ENCODE data around the gene TMEM50A.
"Not testable (repeated sequence)": the region's sequence is repeated elsewhere in the genome, so short reads cannot be mapped to it uniquely, and the experiment has no call there.

TMEM50A gene

DNA sequence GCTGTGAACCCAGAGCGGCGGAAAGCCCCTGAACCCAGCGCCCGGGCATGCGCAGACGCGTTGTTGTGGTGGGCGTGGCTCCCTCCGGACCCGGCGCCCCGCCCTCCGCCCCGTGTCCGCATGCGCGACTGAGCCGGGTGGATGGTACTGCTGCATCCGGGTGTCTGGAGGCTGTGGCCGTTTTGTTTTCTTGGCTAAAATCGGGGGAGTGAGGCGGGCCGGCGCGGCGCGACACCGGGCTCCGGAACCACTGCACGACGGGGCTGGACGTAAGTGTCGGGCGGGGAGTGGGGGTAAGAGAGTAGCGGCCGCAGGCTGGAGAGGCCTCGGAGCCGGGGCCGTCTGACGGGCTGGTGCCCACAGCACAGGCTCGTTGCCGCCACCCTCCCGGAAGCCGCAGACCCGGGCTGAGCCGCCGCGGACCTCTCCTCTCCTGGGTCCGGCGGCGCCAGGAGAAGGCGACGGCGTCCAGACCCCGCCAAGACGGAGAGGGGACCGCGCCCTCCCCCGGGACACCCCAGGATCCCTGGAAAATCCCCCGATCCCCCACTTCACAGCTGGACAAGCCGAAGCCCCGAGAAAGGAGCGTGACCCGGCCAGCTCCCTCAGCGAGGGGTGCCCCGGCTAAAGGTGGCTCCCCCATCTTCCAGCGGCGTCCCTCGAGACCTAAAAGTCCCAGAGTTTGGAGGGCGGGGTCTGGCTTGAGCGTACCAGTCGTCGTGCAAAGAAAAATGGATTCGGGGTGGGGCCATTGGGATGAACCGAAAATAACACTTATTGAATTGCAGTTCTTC lies at the start of gene TMEM50A:
TSS of gene TMEM50A (plus strand) at position 147 of the 794 bp plus-strand sequence. CDS start 2,153 bp downstream, outside the sequence.
- peak; percentile 87 for DNase-seq (ENCODE audit: low spot score)

DNA sequence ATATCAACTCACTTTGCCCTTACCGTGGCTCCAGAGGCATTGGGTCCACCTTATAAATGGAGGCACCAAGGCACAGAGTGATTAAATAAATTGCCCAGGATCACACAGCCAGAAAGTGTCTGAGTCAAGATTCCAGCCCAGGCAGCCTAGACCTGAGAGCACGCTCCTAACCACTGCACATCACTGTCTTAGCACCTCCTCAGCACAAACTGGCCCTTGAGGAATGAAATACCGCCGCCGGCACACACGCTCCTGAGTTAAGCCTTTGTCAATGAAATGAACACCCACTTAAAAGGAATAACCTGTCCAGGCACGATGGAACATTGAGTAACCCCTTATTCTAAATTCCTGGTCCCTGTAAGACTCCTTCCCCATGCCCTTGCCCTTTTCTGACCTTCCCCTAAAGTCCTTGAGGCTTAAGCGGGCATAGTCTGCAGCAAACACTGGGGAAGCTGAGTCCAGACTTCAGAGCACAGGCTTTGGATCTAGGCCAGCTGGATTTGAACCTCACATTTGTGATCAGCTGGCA lies 49.5 kb upstream of the TMEM50A start:
- not testable (repeated sequence) for DNase-seq (ENCODE audit: low spot score)

DNA sequence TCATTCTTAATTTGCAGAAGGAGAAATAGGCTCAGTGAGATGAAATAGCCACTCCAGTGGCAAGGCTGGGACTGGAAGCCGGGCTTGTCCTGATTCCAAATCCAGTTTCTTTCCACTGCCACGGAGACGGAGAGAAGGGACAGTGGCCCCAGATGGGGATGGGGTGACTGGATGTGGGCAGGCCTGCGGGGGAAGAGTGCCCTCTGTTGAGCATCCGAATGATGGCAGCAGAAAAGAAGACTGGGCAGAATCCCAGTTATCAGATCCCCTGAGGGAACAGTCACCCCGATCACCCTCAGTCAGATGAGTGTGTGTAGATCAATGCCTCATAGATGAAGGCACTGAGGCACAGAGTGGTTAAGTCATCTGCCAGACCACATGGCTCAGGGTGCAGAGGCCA lies 48.1 kb upstream of the TMEM50A start:
- DNase-seq (ENCODE audit: low spot score), result not testable (repeated sequence)

DNA sequence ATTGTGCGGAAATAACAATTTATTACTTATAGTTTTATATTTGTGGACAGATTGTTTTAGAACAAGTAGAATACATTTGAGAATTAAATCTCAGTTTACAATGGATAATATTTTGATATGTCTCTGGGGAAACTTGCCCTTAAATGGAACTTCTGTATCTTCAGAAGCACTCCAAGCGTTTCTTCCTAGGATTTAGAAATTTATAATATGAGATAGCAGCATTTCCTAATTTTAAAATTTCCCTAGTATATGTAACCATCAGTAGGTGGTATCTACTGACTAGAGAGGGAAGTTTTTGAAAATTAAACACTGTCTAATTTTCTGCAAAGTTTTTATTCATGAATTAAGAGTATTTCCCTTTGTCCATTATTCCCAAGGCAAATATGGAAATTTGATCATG lies 44.7 kb upstream of the TMEM50A start:
- not testable (repeated sequence) for DNase-seq (ENCODE audit: low spot score)

DNA sequence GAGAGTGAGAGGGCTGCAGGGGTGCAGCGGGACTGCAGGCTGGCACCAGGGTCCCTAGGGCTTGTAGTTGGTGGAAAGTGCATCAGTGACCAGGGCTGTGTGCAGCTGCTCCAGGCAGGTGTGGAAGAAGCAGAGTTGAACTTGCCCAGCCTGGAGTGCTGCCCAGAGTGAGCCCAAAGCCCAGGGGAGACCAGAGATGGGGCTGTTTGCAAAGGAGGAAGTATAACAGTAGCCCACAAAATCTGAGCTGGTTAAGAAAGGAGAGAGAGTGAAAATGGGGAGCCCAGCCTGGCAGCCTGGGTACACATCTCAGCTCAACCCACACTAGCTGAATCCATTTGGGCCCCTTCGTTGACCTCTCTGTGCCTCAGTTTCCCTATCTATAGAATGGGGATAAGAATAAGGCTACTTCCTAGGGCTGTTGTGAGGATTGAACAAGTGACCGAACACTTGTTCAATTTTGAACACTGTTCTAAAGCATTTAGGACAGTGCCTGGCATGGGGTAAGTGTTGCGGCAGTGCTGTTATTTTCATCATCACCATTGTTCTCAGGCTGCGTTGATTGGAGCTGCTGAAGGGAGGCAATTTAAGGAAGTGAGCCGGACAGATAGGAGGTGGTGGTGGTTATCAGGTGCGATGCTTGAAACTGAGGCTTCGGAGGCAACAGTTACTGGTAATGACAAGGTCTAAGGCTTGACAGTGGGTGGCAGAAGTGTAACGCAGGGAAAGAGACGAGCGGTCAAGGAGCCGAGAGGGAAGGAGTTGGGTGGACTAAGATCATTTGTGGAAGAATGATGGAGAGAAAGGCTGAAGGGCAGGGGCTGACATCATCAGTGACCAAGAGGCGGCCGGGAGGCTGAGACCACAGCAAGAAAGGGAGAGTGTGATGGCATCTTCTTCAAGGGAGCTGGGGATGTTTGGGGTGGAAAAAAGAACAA lies 43.0 kb upstream of the TMEM50A start:
- DNase-seq (ENCODE audit: low spot score), result not testable (repeated sequence)

DNA sequence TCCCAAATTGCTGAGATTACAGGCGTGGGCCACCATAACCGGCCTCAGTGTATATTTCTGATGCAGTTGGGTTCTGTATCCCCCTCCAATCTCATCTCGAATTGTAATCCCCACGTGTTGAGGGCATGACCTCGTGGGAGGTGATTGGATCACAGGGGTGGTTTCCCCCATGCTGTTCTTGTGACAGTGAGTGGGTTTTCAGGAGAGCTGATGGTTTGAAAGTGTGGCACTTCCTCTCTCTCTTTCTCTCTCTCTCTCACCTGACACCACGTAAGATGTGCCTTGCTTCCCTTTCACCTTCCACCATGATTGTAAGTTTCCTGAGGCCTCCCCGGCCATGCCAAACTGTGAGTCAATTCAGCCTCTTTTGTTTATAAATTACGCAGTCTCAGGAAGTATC lies 41.6 kb upstream of the TMEM50A start:
- not testable (repeated sequence) for DNase-seq (ENCODE audit: low spot score)

DNA sequence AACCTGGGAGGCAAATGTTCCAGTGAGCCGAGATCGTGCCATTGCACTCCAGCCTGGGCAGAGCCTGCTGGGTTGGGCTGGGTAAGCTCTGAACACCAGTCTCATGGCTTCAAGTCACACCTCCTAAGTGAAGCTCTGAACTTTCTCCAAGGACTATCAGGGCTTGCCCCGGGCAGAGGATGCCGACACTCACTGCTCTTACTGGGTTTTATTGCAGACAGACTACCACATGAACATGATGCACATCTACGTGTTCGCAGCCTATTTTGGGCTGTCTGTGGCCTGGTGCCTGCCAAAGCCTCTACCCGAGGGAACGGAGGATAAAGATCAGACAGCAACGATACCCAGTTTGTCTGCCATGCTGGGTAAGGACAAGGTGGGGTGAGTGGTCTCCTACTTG lies 37.4 kb upstream of the TMEM50A start:
- not testable (repeated sequence) for DNase-seq (ENCODE audit: low spot score)

DNA sequence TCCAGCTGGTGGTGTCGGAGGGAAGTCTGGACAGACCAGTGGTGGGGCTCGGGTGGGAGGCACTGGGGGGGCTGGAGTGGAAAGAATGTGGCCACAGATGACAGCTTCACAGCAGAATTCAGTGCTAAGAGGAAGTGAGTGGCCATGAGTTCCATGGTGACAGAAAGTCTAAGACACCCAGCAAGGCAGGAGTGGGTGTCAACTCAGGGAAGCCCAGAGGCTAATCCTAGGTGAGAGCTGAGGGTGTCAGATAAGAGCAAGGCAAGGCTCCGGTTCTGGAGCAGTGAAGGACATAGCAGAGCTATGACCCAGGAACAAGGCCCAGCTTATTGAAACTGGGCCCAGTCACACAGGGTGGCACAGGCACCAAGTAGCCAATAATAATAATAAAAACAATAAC lies 35.8 kb upstream of the TMEM50A start:
- not testable (repeated sequence) for DNase-seq (ENCODE audit: low spot score)

DNA sequence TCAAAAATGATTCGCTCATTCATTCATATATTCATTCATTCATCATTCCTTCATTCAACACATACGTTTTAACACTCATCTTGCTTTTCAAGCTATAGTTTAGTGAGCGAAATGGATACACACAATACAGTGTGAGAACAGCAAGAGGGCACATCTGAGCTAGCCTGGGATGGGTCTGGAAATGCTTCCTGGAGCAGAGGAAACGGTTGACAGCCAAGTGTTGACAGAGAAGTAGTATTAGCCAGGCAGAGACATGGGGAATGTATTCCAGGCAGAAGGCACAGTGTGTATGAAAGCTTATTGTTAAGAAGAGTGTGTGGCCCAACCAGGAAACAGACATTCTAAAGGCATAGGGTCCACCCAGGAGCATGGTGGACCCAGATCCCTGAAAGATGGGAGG lies 33.2 kb upstream of the TMEM50A start:
- DNase-seq (ENCODE audit: low spot score), result not testable (repeated sequence)

DNA sequence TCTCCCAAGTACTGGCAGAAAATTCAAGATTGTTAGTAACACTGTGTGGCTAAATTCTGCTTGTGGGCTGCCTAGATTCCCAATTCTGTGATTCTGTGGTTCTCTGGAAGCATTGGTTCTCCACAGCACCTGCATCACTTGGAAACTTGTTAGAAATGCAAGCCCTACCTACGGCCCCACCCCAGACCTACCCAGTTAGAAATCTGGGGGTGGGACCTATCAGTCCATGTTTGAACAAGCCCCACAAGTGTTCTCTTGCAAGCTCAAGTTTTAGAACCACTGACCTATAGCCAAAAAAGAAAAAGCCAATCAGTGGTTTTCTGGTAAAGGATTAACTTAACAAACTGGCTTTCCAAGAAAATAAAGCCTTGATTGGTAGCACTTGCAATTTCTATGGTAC lies 30.0 kb upstream of the TMEM50A start:
- DNase-seq (ENCODE audit: low spot score), result not testable (repeated sequence)

DNA sequence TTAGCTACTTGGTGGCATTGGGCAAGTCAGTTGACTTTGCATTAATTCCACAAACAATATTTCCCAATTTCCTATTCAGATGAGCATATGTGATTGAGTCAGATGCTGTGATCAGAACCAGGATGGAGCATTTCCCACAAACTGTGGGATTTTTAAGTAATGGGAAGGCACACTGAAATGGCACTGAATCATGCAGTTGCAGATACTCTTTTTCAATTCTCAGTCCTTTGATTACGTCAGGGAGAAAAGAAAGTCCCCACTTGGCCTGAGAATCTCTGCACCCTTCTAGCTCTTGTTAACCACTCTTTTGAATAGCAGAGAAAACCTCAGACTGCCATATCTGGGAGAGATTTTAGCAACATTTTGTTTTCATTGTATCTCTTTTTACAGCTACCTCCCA lies 29.0 kb upstream of the TMEM50A start:
- DNase-seq (ENCODE audit: low spot score), result not testable (repeated sequence)

DNA sequence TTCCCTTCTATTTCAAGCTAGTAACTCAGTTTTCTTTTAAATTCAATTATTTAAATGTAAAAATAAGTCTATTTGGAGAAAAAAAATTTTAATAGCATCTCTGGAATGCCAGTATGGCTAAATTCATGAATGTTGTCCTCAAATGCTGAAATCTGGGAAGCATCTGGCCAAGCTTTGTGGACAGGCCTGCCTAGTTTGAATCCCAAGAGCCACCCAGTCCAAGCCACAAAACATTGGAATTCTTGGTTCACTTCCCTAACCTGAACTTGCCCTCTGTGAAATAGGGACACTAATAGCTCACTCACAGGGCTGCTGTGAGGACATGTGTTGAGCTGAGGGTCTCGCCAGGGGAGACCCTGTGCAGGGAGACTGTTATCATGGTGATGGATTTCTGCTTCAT lies 28.6 kb upstream of the TMEM50A start:
- DNase-seq (ENCODE audit: low spot score), result not testable (repeated sequence)

DNA sequence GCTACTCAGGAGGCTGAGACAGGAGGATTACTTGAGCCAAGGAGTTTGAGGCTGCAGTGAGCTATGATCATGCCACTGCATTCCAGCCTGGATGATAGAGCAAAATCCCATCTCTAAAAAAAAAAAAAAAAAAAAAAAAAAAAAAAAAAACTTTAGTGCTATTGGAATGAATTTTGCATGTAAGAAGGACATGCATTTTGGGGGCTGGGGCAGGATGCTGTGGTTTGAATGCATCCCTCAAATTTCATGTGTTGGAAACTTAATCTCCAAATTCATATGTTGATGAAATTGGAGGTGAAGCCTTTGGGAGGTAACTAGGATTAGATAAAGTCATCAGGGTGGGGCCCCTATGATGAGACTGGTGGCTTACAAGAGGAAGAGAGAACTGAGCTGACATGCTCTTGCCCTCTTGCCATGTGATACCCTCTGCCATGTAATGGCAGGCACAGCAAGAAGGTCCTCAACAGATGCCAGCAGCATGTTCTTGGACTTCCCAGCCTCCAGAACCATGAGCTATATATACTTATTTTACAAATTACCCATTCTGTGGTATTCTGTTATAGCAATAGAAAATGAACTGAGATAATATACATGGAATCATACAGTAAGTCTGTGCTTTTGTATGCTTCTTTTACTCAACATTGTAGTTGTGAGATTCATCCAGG lies 25.2 kb upstream of the TMEM50A start:
- not testable (repeated sequence) for DNase-seq (ENCODE audit: low spot score)

DNA sequence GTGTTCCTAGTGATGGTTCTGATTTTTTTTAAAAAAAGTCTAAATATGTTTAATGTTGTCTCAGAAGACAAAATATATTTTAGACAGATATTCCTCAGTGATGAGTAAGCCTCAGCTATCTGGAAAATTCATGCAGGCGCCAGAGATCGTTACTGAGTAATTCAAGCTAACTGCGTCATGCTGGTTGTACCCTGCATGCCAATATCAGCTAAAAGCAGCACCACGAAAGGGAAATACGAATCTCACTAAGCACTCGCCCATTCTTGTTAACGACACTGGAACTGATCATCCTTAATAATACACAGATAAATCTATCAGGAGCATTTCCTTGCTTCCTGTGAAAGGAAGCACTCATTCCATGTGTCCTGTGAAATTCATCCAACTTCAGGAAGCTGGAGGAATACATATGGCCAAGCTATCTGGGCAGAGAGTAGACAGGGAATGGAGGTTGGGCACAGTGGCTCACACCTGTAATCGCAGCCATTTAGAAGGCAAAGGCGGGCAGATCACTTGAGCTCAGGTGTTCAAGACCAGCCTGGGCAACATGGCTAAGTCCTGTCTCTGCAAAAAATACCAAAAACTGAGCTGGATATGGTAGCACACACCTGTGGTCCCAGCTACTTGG lies 17.7 kb upstream of the TMEM50A start:
- not testable (repeated sequence) for DNase-seq (ENCODE audit: low spot score)

DNA sequence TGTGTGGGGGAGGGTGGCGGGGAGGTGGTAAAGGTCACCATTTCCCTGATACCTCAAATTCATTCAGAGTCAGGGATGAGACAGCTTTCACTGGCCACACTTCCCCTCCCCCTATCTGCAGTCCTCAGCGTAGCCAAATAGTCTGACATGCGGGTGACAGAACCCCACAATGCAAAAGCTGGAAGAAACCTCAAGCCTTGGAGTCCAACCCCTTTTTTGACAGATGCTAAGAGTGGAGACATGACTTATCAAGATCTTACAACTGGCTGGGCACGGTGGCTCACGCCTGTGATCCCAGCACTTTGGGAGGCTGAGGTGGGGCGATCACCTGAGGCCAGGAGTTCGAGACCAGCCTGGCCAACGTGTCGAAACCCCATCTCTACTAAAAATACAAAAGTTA lies 16.0 kb upstream of the TMEM50A start:
- not testable (repeated sequence) for DNase-seq (ENCODE audit: low spot score)

DNA sequence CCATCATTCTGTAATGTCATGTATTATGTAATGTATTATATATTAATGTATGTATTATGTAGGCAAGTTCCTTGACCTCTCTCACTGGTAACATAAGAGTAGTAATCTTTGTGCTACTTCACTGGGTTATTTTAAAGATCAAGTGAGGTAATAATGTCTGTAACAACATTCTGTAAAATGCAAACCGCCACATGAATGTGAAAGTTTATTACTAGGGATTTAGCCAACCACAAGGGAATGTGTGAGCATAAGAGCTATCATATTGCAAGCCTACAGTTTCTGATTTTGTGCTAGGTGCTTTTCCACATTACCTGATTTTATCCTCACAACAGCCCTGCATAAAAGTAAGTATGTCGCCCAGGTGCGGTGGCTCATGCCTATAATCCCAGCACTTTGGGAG lies 13.7 kb upstream of the TMEM50A start:
- DNase-seq (ENCODE audit: low spot score), result not testable (repeated sequence)

DNA sequence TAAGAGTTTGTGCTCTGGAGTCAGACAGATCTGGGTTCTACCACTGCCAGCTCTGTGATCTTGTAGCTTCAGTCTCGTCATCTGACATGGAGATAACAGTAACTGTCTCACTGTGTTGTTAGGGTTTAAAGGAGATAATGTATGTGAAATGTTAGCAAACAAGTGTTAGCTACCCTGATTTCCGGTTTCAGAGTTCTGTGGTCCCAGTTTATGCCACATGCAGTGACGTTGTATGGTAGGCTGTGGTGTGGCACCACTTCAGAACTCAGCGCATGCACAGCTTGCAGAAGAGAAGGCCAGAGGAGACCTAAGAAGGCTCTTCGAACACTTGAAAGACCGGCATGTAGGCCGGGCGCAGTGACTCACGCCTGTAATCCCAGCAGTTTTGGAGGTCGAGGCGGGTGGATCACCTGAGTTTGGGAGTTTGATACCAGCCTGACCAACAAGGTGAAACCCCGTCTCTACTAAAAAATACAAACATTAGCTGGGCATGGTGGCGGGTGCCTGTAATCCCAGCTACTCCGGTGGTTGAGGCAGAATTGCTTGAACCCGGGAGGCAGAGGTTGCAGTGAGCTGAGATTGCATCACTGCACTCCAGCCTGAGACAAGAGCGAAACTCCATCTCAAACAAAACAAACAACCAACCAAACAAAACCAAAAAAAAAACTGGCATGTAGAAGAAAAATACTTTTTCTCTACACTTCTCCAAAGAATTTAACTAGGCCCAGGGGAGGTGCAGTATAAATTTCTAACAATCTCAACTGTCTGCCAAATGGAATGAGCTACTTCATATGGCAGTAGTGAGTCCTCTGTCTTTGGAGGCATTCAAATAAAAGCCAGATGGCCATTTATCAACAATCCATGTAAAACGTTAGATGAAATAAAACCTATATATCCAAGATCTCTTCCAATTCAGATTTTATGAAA lies 10.0 kb upstream of the TMEM50A start:
- not testable (repeated sequence) for DNase-seq (ENCODE audit: low spot score)

DNA sequence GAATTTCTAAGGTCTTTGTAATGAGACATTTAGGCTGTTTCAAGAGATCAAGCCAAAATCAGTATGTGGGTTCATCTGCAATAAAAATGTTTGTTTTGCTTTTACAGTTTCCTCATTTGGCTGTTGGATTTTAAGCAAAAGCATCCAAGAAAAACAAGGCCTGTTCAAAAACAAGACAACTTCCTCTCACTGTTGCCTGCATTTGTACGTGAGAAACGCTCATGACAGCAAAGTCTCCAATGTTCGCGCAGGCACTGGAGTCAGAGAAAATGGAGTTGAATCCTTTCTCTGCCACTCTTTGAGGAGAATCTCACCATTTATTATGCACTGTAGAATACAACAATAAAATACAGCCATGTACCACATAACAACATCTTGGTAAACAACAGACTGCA lies 9.3 kb upstream of the TMEM50A start:
- DNase-seq (ENCODE audit: low spot score), result not testable (repeated sequence)

DNA sequence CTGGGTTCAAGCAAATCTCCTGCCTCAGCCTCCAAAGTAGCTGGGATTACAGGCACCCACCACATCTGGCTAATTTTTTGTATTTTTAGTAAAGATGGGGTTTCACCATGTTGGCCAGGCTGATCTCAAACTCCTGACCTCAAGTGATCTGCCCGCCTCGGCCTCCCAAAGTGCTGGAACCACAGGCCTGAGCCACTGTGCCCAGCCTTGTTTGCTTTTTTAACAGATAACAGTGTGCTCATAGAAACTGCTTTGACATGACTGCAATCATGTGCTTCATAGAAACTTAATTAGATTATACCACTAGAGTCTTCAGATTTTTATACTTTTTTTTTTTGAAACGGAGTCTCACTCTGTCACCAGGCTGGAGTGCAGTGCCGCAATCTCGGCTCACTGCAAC lies 8.8 kb upstream of the TMEM50A start:
- DNase-seq (ENCODE audit: low spot score), result not testable (repeated sequence)

DNA sequence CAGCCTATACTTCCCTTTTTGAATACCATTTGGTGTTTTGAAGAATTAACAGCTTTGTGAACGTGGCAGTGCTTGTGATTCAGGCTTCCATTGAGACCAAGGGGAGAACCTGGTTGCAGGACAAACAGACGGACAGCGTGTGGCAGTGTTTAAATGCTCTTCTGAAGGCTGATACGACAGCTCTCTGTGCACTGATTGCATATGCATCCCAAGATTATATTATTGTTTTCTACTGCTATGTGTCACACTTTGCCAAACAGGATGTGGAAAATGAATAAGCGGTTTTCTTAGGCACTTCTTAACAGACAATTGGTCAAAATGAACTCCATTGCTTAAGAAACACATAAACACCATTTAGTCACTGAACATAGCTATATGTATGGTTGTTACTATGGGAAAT lies 8.2 kb upstream of the TMEM50A start:
- not testable (repeated sequence) for DNase-seq (ENCODE audit: low spot score)

All from activated CD4-positive, alpha-beta T cell treated with anti-CD3 and anti-CD28 coated beads, Interleukin-2, Interleukin-4, amounts not matched to agents 100 ng/mL and 50 ng/mL, durations not matched to agents 16 hours and 8 hours (primary cell).